HEK293 (cell line): ENCODE data around the gene ACTRT2.

Experiments used
- CTCF ChIP-seq: fragments of 450-650 bp; formaldehyde crosslinking; IDR thresholded peaks from 2 replicates; pipeline ENCODE4 v1.5.1; 2016; ENCODE audit warnings: missing biosample characterization, missing genetic modification characterization
- ZNF843 ChIP-seq: fragments of 450-650 bp; formaldehyde crosslinking; IDR thresholded peaks from 2 replicates; pipeline ENCODE4 v1.5.1; 2016; ENCODE audit warnings: missing biosample characterization, missing genetic modification characterization

- no peak for TF ChIP-seq CTCF (tag by site-specific recombination)
- no peak for TF ChIP-seq ZNF843
These were observed 47.5 kb downstream of the ACTRT2 start, which contains the start of gene PRDM16 for GRCh38 chr1:3068564-3069431.
